Mesenteric fat pad (tissue), 1 donor: ENCODE measurements around the gene MEF2A. TPM values are rescaled to one million over a fixed set of nuclear protein-coding genes. Genes with fewer than 3 reads are reported as not detected.
"Not testable (repeated sequence)": the region's sequence is repeated elsewhere in the genome, so short reads cannot be mapped to it uniquely, and the experiment has no call there.

Experiments used
- DNase-seq: peaks from one replicate; pipeline ENCODE4 v3.0.0-alpha.2; 2020; ENCODE audit warnings: low spot score
- long read RNA-seq: library from polyadenylated mRNA; unstranded; transcript quantifications from one replicate; pipeline ENCODE4 v2.0.0, GENCODE V29; 2020
- total RNA-seq: library from RNA; stranded (reverse); fragmentation: NEBNext Ultra II Directional; extraction: Animal tissue kit (Norgen Biotek cat#: 25700); gene quantifications from one replicate; pipeline ENCODE4 v1.2.1, GENCODE V29; 2021
- donor health status: DM: yes; HTN: yes; CAD: no.

The MEF2A gene
- 68.0 TPM for total RNA-seq
- long read RNA-seq, full-length matches to known transcripts: 16 of 47 reads
- long read RNA-seq, partial matches to known transcripts: 12 of 47 reads
- long read RNA-seq, other reads (novel, unspliced or antisense): 19 of 47 reads

DNA sequence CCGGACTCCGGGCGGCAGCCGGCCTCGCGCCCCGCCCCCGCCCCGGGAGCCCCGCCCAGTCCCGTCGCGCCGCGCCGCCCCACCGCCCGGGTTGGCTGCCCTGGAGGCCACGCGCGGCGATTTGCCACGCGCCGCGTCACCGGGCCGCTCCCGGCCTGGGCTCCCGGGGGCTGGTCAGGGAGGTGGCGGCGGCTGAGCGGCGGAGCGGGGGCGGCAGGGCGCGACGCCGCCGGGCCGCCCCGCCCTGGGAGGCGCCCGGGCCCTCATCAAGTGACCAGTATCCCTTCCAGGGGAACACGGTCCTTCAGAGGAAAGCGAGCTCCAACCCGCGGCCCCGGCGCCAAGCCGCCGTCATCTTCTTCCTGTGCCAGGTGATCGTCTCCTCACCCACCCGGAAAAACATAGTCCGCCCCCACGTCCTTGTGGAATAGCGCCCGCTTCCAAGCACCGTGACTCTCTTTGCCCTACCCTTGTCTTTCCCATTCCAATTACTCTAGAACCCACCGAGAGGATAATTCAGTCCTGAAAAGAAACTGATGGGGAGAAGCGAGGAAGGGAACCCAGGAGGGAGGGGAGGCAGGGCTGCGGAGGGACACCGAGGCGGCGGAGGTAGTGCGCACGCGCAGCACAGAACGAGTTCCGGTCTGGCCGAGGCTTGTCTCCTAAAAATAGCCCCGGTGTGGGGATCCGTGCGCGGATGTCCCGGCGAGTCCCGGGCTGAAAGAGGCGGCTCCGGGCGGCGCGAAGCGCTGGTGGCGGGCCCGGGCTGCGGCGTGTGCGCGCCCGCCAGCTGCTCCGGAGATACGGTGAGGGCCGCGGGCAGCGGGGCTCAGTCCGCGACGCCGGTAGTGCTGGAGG is at the start of gene MEF2A:
Gene MEF2A (plus strand): TSS at position 686 of the 858 bp plus-strand sequence. CDS start 67,136 bp downstream, outside the sequence.
- peak; percentile 97 for DNase-seq

DNA sequence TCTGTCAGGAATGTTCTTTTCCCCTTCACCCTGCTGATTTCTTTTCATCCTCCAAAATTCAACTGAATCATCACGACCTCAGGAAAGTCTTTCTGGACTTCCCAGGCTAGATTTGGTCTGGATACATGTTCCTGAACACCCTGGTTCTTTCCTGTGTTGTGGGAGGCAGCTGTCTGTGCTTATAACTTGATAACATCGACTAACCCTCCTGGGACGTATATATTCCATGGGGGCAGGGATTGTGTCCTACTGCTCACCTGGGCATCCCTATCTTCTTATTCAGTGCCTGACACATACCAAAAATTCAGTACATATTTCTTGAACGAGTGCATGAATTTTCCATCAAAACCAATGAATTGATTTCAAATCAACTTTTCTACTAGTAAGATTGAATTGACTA is 47.6 kb upstream of the MEF2A start:
- no peak for DNase-seq

DNA sequence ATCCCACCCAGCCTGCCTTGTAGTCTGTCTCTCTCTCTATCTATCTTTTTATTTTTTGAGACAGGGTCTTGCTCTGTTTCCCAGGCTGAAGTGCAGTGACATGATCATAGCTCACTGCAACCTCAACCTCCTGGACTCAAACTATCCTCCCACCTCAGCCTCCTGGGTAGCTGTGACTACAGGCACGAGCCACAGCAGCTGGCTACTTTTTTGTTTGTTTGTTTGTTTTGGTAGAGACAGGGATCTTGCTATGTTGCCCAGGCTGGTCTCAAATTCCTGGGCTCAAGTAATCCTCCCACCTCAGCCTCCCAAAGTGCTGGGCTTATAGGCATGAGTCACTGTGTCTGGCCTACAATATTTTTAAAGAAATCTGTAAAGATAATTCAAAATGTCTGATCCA is 46.4 kb upstream of the MEF2A start:
- not testable (repeated sequence) for DNase-seq

DNA sequence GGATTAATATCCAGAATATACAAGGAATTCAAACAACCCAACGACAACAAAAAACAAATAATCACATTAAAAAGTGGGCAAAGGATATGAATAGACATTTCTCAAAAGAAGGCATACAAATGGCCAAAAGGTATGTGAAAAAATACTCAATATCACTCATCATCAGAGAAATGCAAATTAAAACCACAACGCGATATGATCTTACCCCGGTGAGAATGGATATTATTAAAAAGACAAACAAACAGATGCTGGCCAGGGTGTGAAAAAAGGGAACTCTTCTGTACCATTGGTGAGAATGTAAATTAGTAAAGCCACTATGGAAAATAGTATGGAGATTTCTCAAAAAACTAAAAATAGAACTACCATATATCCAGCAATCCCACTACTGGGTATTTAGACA is 43.5 kb upstream of the MEF2A start:
- DNase-seq: no peak

DNA sequence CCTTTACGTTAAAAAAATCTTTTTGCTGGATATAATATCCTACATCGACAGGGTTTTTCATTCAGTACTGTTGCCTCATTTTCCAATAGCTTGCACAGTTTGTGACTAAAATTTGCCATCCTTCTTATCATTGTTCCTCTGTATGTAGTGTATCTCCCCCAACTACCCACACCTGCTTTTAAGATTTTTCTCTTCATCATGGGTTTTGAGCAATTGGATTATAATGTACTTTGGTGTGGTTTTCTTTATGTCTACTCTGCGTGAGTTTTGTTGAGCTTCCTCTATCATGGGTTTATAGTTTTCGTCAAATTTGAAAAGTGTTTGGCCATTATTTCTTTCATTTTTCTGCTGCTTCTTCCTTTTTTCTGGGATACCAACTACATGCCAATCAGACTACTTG is 39.6 kb upstream of the MEF2A start:
- DNase-seq: no peak

DNA sequence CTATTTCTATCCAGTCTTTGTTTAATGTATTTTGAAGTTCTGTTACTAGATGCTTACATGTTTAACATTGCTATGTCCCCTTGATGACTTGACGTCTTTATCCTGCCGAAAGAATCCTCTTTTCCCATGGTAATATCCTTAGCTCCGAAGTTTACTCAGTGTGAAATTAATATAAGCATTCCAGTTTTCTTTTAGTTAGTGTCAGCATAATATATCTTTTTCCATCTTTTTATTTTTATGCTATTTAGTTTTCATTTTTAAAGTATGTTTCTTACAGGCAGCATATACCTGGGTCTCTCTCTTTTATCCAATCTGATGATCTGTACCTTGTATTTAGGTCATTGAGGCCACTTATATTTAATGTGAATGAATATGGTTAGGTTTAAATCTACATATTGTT is 39.1 kb upstream of the MEF2A start:
- DNase-seq: no peak

DNA sequence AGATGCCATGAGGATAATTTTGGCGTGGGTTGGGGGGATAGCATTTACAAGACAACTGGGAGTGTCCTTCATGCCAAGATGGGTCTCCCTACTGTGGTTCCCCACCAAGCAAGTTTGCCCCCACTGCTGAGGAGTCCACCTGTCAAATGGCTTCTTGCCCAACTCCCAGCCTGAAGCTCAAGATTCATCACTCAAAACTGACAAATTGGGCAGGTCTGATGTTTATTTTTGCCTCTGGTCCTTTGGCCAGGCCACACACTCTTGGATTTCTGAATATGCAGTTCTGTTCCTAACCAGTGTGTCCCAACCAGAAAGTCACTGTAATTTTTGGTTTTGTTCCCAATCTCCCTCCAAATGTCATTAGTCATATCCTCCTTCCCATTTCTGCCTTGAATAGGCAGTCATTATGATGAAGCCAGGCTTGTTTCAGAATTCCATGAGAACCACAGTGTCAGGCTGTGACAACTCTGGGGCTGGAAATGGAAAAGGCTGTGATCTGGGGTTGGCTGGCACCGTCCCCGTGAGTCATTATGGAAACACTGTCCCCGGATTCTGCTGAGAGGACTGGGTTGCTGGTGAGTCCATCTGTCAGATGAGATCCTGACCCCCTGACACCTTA is 29.3 kb upstream of the MEF2A start:
- no peak for DNase-seq

DNA sequence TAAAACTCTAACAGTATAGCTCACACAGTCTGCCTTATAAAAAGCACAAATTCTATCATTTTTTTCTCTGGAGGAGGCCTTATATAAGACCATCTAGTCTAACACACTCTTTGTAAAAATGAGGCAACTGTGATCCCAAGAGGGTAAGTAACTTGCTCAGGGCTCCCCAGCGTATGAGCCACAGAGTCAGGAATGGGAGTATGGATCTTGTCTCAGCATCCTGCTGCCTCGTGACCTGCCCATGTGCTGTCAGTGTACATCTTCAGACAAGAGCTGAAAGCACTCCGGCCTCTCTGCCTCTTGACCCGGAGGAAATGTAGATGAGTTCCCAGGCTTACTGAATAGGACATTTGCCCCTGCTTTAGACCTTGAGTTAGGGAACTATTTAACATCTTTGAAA is 28.4 kb upstream of the MEF2A start:
- no peak for DNase-seq

DNA sequence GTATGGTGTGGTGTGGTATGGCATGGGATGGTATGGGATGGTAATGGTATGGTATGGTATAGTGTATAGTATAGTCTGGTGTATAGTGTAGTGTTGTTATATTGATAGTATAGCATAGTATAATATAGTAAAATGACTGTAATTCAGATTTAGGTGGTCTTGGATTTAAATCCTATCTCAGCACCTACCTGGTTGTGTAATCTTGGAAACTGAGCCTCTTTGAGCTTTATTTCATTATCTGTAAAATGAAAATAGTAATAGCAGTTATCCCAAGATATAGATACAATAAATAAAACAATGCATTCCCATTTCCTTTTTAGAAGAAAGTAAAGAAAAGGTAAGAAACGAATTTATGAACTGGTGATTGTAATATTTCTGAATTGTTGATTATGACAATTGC is 27.5 kb upstream of the MEF2A start:
- no peak for DNase-seq

DNA sequence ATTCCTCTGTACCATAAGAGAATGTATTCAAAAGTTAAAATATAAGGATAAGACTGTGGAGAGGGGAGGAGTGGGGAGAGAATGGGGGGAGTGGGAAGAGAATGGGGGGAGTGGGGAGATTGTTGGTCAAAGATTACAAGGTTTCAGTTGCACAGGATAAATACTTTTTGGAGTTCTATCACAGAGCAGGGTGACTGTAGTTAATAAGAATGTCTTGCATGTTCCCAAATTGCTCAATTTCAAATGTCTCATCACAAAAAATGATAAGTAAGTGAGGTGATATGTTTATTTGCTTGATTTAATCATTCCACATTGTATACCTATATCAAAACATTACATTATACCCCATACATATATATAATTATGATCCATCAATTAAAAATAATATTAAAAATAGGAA is 23.0 kb upstream of the MEF2A start:
- no peak for DNase-seq

DNA sequence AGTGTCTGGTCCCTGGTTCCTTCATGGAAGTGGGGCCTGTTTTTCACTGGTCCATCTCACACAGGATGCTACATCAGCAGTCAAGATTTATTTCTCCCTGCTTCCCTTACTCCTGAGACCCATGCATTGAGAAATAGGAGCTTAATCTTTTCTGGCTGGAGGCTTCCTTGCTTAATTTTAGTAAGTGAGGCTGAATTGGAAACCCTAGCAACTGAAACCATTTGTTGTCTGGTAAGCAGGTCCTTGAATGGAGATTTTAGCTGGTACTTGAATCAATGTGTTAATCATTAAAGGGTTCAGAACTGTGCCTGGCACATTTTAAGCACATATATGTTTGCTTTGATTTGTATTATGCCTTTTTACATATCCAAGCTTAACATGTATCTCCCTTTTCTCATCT is 20.2 kb upstream of the MEF2A start:
- DNase-seq: no peak

DNA sequence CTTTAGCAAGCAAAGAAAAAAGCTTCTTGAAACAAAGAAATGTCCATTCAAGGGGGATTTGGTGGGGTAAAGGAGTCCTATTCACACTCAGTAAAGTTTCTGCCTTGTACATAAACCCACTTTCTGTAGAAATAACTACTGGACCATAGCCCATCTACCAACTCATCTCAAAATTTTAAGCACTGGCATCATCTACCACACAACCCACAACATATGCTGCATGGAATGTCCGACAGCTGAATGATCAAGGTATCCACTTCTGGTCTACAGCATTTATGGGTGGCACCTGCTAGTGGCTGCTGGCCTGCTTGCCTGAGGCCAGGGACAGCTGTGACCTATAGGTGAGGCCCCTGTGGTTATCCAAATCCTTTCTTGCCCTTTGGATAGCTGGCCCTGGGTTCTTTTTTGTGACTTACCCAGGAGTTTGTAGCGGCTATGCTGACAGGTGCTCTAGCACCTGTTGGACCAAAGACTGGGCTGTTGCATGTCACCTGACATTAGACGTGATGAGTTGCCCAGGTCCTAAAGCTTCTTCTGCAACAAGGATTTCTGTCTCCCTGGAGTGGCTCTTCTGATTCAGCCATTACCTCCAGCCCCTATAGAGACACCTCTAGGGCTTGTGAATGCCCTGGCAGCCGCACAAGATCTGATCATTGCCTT is 19.2 kb upstream of the MEF2A start:
- no peak for DNase-seq

DNA sequence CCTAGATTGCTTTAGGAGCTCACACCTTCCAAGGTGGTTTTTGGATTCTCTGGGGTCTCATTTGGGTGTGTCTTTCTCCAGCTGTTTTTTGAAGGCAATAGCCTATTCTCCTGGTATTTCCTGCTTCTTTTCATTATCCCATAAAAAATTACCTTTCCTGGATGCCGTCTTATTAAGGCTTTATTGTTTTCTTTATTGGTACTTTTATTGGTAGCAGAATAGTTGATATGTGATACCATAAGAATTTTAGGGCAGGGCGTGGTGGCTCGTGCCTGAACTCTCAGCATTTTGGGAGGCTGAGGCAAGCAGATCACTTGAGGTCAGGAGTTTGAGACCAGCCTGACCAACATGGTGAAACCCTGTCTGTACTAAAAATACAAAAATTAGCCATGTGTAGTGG is 18.3 kb upstream of the MEF2A start:
- no peak for DNase-seq

DNA sequence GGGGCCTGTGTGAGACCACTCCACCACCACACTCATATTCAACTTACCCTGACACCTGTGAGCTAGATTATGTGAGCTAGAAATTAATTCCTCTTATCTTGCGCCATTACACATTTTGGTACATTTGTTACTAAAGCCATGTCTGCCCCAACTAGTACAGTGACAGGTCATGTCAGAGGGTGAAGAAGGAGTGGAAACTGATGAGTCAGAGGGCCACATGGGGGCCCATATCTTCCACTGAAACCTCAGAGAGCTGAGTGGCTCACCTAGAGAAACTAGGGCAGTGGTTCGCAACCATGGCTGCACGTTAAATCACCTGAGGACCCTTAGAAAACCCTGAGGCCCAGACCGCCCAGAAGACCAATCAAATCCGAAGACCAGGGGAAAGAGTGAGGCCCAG is 15.7 kb upstream of the MEF2A start:
- DNase-seq: no peak

DNA sequence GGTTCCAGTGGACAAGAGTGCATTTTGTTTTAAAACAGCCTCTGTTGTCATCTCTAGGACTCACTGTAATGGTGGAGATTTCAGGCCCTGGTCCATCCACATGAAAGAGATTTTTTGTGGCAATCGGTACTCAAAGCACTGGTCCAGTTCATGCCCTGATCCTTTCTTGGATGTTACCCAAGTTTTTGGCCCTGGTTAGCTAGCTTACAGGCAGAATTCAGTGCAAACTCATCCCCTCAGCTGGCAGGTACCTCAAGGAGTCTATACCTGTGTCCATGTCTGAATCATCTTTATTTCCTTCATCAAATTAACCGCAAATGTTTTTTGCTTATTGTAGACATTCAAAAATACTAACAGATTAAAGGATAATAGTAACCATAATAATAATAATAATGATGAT is 13.7 kb upstream of the MEF2A start:
- DNase-seq: no peak

DNA sequence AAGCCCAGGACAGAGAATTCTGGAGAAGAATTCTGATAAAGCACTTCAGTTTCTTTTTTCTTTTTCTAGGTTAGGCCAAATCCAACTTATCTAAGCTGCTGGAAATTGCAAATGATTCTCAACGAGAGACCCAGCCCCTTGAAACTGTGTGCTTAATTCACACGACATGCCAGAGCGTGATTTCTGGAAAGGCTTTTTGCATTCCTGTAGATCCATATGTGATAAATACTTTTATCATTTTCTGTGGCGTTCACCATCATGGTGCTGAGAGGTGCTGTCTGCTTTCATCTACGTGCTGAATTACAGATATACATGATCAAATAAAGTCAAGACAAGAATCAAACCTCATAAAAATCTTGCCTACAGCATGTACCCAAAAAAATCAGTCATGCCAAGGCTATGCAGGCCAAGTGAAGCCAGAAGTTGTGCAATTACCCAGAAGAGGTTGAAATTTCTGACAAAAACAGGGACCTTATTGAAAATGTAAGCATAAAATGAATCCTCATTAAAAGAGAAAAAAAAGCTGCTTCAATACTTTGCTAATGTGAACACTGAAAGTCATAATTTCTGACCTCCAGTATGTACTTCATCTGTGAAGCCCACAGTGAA is 10.8 kb upstream of the MEF2A start:
- DNase-seq: no peak

DNA sequence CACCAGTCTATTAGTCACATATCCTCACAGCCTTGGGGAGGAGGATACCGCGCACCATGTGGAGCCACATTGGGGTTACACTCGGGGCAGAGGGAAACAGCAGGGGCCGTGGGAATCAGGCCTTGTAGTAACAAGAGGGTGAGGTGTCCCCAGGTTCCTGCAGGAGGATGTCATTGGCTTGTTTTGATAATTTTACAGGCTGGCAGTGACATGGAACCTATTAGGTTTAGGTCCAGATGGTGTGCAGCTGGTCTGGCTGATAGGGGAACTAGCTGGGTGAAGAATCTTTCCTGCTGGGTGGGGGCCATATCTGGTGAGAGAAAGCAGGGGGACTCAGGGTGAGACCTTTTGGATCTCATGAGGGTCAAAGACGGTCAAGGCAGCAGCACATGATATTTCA is 9.8 kb upstream of the MEF2A start:
- no peak for DNase-seq

DNA sequence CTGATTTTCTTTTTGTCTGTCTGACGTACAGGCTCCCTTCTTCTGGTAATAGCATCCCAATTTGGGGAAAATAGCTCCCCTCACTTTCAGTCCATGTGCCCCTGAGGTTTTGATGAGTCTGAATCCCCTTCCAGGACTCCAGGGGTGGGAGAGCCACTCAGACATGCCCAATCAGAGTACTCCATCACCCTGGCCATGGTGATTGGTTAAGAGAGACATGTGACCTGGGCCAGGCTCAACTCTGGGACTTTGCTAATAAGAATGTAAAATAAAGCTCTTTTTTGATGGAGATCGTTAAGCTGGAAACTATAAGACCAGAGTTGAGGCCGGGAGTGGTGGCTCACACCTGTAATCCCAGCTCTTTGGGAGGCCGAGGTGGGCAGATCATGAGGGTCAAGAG is 9.2 kb upstream of the MEF2A start:
- no peak for DNase-seq

DNA sequence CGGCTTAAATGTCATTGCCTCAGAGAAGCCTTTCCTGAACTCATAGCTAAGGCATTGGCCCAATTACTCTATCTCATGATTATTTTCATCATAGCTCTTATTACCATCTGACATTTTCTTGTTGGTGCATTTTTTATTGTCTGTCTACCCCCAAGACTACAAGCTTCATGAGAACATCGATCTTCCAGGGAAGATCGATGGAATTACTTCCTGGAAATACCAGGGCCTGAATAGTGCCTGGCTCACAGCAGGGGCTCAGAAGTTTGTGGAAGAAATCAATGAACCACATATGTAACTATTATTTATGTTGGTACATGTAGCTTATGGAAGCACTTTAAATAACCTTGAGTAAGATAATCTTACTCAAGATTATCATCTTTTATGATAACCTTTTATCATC is 7.7 kb upstream of the MEF2A start:
- DNase-seq: no peak

DNA sequence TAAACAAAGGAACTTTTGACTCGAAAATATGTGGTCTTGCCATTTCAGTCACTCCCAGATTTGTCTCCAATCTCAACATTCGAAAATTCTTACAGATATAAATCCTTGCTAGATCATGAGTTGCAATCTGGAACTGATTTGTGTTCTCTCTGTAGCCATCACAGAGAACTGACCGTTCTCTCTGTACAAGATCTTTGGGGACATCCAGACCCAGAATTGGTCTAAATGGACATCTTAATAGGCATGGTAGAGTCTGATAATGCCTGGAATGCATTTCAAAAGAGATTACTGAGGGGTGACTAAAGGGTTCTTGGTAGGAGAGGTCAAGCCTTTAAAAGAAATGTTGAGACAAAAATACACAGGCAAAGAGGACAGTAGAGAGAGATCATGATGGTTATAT is 7.2 kb upstream of the MEF2A start:
- DNase-seq: no peak

DNA sequence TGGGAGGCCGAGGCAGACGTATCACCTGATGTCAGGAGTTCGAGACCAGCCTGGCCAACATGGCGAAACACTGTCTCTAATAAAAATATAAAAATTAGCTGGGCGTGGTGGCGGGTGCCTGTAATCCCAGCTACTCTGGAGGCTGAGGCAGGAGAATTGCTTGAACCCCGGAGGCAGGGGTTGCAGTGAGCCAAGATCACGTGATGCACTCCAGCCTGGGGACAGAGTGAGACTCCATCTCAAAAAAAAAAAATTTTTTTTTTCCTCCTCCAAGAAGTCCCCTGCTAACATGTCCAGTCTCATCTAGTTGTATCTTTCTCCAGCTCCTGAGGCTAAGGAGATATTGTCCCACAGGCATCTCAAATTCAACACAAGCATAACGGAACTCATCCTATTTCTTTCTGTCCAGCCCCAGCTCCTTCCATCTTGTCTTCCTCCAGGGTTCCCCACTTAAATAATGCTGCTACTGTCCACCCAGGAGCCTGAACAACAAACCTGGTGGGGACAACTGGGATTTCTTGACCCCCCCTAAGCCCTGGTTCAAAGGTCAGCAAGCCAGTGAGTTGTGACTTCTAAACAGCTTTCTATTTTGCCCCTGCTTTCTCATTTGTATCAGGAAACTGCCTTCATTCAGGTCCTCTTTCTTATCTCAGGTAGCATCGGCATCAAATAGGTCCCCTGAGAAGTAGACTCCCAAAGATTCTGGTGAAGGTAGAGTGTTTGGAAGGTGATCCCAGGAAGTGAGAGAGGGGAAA is 4.1 kb upstream of the MEF2A start:
- DNase-seq: no peak
